PC-3 (cell line): ENCODE data around the gene PRPF39.

Experiments used
- CTCF ChIP-seq: fragments of 300-600 bp; sonication (generic); conservative IDR thresholded peaks from 2 replicates; pipeline ENCODE4 v1.5.1; 2017; ENCODE audit warnings: antibody characterized with exemption, low read depth, mild to moderate bottlenecking, low read length
- EZH2 ChIP-seq: fragments of 300-600 bp; sonication (generic); IDR thresholded peaks from one replicate; pipeline ENCODE4 v1.6.1; 2017; ENCODE audit warnings: antibody characterized with exemption, mild to moderate bottlenecking, low read length; ENCODE audit not compliant: unreplicated experiment

GRCh38 chr14:45044638-45045037 lies 39.3 kb upstream of the PRPF39 start:
- TF ChIP-seq CTCF (no peak), EZH2 (no peak)
